ENCODE results near the gene PRR20G.

DNA sequence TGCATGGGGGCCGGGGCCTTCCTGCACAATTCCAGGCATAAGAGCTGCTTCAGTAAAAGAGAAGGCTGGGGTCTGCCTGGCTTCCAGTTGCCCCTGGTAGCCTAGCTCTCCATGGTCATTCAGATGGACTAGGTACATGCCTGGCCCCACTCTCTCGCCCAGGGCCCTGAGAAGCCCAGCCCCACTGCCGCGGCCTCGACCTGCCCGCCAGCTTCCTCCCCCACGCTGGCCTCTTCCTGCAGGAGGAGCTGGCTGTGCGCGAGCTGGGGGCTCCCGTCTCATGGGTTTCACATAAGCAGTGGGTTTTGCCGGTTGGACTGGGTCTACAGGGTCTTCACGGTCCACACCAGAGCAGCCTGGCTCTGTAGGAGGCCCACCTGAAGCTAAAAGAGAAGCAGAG, 3.6 kb downstream of the PRR20G start:
- TF ChIP-seq, protein P1, sequence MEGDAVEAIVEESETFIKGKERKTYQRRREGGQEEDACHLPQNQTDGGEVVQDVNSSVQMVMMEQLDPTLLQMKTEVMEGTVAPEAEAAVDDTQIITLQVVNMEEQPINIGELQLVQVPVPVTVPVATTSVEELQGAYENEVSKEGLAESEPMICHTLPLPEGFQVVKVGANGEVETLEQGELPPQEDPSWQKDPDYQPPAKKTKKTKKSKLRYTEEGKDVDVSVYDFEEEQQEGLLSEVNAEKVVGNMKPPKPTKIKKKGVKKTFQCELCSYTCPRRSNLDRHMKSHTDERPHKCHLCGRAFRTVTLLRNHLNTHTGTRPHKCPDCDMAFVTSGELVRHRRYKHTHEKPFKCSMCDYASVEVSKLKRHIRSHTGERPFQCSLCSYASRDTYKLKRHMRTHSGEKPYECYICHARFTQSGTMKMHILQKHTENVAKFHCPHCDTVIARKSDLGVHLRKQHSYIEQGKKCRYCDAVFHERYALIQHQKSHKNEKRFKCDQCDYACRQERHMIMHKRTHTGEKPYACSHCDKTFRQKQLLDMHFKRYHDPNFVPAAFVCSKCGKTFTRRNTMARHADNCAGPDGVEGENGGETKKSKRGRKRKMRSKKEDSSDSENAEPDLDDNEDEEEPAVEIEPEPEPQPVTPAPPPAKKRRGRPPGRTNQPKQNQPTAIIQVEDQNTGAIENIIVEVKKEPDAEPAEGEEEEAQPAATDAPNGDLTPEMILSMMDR (IDR thresholded peaks at IDR 0.05) = no peak
- no peak for TF ChIP-seq POLR2AphosphoS5 (IDR thresholded peaks at IDR 0.05)
